Ecto neural progenitor cell (in vitro differentiated cells): ENCODE measurements around the gene CARD19.

ENCODE experiments used
- DNase-seq: peaks from one replicate; pipeline ENCODE4 v3.0.0-alpha.2; 2018; ENCODE audit warnings: low spot score

The CARD19 gene

GRCh38 chr9:93120846-93121315 lies 24.9 kb downstream of the CARD19 start:
- DNase-seq: no peak

DNA sequence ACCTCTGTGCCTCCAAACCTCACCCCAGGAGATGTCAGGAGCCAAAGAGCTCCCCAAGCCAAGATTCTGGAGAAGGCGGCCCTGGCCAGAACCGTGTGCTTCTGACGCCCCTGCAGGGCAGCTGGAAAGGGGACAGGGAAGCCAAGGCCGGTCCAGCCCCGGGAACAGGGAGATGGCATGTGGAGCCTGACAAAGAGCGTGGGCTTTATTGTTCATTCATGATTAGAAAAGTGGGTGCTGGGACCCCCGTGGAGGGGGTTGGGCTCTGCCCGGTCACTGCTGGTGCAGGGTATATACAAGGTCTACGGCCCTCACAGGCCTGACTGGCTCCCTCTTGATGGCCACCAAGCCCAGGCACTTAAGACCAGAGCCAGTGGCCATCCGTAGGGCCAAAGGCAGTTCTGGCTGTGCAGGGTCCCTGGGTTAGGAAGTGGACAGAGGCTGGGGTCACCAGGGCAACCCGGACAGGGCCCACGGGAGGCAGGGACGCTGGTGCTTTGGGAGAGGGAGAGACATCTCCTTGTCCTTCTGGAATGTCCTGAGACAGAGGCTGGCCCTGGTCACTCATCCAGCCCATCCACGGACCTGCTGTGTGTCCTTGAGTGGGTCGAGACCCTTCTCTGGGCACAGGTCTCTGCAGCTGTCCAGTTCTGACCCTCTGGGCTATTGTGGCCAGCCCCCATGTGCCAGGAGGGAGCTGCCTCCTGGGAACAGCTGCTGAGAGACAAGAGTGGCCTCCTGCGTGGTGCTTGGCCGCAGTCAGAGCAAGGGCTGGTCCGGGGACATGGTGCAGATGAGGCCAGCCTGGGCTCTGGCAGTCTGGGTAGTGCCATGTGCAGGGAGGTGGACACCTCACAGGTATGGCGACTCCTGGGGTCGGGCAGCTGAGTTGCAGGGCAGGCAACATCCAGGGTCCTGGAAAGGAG lies 25.6 kb downstream of the CARD19 start:
- no peak for DNase-seq

DNA sequence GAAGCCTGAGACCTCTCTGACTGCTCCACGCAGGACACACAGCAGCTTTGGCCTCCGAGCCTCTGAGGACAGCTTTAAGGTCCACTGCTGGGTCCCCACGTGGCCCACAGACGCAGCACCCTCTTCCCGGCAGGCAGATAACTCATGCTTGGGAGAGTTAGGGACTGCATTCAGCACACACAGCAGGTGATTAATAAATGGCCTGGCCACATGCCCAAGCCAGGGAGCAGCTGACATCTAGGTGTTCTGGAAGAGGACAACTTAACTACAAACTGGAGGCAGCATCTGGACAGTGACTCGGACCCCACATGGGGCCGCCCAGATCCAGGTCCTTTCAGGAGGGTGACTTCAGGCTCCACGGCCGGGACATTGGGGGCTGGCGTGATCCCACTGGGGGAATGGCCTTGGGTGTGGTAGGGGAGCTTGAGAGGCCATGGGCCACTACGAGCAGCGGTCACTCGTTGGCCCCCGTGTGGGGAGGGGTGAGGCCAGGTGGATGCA lies 26.8 kb downstream of the CARD19 start:
- no peak for DNase-seq

- DNase-seq: no peak
Observed at GRCh38 chr9:93123561-93124283, 27.7 kb downstream of the CARD19 start.

- DNase-seq: peak; percentile 39
Observed at GRCh38 chr9:93124793-93125192, 28.8 kb downstream of the CARD19 start.

- DNase-seq: no peak
Observed at GRCh38 chr9:93125331-93125894, 29.4 kb downstream of the CARD19 start.

GRCh38 chr9:93126151-93126781 lies 30.2 kb downstream of the CARD19 start:
- DNase-seq: peak; percentile 47

DNA sequence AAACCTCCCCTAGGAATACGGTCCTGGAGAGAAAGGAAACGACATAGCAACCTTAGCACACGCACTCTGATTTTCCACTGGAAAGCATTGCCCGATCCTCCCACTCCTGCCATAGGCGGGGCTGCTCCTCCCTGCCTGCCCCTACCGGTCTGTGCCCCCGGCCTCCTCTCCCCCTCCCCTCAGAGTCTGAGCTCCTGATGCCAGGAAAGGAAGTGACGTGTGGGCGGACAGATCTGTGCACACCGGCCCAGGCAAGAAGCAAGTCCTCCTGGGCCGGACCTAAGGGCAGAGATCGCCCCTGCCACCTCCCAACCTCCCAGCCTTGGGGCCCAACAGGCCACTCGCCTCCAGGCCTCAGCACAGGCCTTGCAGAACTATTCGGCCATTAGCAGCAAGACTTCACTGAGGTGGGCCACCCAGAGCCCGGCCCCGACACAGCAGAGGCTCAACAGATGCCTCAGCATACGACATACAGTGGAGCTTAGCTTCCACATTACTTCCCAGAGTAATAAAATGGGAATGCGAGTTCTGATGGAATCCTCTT lies 30.9 kb downstream of the CARD19 start:
- DNase-seq: peak; percentile 63

- DNase-seq: no peak
Observed at GRCh38 chr9:93127395-93127911, 31.4 kb downstream of the CARD19 start.

DNA sequence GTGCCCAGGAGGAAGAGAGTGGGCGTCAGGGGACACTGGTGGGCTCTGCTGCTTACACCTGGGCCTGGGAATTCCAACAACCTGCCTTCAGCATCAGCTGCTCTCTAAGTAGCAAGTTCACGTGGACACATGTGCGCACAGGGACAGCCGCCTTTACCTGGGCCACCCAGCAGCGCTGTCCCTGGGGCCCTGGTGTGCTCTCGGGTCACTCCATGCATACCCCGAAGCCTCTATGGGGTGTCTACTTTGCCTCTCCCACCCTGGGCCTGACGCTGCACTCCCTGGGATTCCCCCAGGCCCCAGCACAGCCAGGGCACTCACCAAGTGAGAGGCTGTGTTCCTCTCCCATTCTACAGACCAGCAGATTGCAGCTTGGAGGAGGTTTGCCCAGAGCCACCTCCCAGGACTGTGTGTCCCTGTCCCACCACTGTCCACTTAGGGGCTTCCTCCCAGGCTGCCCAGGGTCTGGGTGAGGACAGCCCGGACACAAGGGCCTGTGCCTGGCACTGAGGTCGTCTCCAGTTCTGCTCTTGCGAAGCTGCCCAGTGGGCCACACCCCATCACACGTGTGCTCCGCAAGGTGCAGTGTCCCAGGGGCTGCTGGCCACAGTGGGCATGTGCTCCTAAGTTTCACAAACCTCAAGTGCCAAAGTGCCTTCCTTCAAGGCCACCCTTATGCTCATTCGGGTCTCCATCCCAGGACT lies 32.1 kb downstream of the CARD19 start:
- DNase-seq: peak; percentile 41

GRCh38 chr9:93128715-93129224 lies 32.8 kb downstream of the CARD19 start:
- DNase-seq: no peak

DNA sequence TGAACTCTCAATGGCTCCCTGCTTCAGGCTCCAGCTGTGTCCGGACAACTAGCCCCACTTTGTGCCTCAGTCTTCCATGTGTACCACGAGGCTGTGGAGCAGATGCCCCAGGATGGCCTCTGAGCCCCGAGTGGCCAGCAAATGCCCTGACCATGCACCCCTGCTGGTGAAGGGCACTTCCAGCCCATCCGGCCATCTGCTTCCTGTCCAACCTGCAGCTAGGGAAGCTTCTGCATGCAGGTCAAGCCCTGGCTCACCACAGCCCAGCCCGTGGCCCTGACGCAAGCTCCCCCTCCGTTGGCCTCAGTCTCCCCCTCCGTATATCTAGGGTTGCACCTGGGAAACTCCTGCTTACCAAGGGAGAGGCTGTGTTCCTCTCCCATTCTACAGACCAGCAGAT lies 33.3 kb downstream of the CARD19 start:
- DNase-seq: peak; percentile 40

- DNase-seq: no peak
Observed at GRCh38 chr9:93129691-93130500, 33.9 kb downstream of the CARD19 start.

DNA sequence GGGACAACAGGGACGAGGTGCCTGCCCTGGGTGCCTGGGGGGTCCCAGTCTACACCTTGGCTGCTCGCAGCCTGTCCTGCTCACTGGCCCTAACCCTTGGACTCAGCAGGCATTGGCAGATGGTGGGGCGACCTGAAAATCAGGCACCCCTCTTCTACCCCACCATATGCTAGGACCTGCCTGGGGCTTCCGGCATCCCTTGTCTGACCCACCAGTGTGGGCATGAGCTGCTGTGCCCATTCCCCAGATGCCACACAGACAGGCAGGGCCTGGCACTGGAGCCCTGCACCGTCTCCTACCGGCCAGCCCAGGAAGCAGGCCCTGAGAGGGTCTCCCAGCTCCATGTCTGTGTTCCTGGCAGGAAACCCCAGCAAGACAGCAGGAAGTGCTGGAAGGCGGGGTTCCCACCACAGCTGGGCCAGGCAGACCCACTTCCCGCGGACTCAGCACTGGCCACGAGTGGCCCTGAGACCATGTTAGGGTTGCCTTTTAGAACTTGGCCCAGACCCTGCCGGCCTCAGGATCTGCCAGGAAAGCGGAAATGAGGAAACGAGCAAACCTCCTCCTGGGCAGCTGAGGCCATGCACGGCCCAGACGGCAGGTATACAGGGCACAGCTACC lies 35.0 kb downstream of the CARD19 start:
- peak; percentile 33 for DNase-seq

DNA sequence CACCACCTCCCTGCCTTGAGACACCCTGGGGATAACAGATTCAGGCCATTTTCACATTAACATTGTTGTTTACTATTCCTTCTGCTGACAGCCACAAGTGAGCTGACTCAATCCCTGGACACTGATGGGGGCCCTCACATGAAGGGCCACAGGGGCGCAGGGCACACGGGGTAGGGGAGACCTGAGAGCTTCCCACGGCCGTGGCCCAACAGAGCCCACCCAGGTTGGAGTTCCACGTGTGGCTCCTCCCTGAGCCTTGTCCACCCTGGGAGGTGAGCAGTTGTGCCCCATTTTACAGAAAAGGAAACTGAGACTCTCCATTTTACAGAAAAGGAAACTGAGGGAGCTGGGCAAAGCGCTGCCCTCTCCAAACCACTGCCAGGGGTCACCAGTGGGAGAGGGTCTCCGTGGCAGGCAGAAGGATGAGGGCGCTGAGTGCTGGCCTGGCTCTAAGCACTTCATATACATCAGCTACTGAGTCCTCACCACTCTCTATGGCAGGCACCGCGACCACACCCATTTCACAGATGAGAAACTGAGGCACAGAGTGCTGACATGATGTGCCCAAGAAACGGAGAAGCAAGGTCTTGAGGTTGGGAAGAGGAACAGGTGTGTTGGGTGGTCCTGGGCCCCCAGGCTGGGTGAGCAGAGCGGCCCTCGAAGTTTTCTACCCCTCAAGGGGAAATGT lies 35.7 kb downstream of the CARD19 start:
- DNase-seq: peak; percentile 34

- peak; percentile 42 for DNase-seq
Observed at GRCh38 chr9:93132287-93132927, 36.4 kb downstream of the CARD19 start.

GRCh38 chr9:93132946-93133680 lies 37.1 kb downstream of the CARD19 start:
- DNase-seq: no peak

DNA sequence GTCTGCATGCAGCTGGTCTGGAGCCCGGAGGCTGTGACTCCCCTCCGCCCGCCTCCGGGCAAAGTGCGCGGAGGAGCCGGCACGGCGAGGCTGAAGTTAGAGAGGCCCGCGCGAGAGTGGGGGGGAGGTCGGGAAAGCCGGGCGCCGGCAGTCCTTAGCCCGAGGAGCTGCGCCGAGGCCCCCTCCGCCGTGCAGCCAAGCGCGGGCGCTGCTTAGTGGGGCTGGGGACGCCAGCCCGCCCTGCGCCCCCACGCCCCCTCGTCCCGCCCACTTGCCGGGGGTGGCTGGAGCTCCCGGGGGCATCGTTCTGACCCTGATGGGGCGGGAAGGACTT lies 37.6 kb downstream of the CARD19 start:
- no peak for DNase-seq
